ENCODE data around the gene VPS33A.

DNA sequence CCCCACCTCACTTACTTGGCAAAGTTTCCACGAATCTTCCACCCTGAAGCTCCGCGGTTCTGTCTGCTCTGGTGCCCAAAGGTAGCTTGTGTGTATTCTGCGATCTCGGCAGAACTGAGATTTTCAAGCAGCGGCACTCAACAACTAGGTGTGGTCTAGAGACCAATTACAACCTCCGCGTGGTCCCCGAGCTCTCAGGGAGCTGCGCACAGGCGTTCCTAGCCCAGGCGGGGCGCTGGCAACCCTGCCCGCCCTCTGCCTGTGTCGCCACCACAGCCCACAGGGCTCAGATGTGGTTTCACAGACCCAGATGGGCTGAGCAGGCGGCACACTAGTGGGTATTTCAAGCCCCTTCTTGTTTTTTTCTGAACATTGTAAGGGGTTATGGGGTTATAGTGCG is 39.0 kb downstream of the VPS33A start:
- TF ChIP-seq, protein P1, sequence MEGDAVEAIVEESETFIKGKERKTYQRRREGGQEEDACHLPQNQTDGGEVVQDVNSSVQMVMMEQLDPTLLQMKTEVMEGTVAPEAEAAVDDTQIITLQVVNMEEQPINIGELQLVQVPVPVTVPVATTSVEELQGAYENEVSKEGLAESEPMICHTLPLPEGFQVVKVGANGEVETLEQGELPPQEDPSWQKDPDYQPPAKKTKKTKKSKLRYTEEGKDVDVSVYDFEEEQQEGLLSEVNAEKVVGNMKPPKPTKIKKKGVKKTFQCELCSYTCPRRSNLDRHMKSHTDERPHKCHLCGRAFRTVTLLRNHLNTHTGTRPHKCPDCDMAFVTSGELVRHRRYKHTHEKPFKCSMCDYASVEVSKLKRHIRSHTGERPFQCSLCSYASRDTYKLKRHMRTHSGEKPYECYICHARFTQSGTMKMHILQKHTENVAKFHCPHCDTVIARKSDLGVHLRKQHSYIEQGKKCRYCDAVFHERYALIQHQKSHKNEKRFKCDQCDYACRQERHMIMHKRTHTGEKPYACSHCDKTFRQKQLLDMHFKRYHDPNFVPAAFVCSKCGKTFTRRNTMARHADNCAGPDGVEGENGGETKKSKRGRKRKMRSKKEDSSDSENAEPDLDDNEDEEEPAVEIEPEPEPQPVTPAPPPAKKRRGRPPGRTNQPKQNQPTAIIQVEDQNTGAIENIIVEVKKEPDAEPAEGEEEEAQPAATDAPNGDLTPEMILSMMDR (conservative IDR thresholded peaks at IDR 0.05; ENCODE audit: low read length): 0 out of 2 replicates have a peak, but pooled peaks have one; percentile 31
- TF ChIP-seq EZH2phosphoT487 (IDR thresholded peaks at IDR 0.05; ENCODE audit: borderline replicate concordance): no peak

Data from Loucy (cell line).